ENCODE results near the gene CD7. TPM values are rescaled to one million over a fixed set of nuclear protein-coding genes. Genes with fewer than 3 reads are reported as not detected.
"Not testable (repeated sequence)": the region's sequence is repeated elsewhere in the genome, so short reads cannot be mapped to it uniquely, and the experiment has no call there.

CD7 gene
- total RNA-seq, 1 experiment from 2014 or later = 0.93 TPM

DNA sequence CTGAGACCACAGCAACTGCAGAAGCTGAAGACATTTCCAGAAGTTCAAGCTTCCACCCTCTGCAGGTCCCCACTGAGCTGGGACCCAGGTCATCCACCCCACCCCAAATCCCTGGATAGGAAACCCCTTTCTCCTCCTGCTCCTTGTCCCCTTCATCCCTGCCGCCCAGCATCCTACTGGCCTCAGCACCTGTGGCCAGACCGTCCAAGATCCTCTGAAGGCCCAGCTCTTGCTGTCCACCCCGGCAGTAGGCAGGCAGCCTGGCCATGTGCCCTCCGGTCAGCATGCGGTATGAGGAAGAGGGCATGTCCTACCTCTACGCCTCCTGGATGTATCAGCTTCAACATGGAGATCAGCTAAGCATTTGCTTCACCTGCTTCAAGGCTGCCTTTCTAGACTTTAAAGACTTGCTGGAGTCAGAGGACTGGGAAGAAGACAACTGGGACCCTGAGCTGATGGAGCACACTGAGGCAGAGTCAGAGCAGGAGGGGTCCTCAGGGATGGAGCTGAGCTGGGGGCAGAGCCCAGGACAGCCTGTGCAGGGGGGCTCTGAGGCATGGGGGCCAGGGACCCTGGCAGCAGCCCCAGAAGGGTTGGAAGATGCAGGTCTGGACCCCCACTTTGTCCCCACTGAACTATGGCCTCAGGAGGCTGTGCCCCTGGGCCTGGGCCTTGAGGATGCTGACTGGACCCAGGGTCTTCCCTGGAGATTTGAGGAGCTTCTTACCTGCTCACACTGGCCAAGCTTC is 44.7 kb upstream of the CD7 start:
- DNase-seq = no peak
- TF ChIP-seq, protein P1, sequence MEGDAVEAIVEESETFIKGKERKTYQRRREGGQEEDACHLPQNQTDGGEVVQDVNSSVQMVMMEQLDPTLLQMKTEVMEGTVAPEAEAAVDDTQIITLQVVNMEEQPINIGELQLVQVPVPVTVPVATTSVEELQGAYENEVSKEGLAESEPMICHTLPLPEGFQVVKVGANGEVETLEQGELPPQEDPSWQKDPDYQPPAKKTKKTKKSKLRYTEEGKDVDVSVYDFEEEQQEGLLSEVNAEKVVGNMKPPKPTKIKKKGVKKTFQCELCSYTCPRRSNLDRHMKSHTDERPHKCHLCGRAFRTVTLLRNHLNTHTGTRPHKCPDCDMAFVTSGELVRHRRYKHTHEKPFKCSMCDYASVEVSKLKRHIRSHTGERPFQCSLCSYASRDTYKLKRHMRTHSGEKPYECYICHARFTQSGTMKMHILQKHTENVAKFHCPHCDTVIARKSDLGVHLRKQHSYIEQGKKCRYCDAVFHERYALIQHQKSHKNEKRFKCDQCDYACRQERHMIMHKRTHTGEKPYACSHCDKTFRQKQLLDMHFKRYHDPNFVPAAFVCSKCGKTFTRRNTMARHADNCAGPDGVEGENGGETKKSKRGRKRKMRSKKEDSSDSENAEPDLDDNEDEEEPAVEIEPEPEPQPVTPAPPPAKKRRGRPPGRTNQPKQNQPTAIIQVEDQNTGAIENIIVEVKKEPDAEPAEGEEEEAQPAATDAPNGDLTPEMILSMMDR (IDR thresholded peaks at IDR 0.05; ENCODE audit: insufficient read depth in 1 of 2, low read depth in 1 of 2, low read length in 1 of 2, severe bottlenecking in 1 of 2, unreplicated experiment in 1 of 2) = no peak
- TSS peak; percentile 27 for BruUV-seq (replicated peaks)
- H3K27ac Mint-ChIP-seq (ENCODE audit: unreplicated experiment) = no peak overlapping the region
- H3K27me3 Mint-ChIP-seq (ENCODE audit: insufficient read depth, unreplicated experiment) = no peaks in the 10 kb centered on the region
- ChIA-PET CTCF (interaction anchor here (0.6 kb wide), 1 partner anchor 10 kb away, joined by 4 read pairs; no protein-coding TSS in a partner anchor), POLR2A (no interaction called here)
- no peaks in the 10 kb centered on the region for H3K9me3 Mint-ChIP-seq (ENCODE audit: unreplicated experiment)
- Histone ChIP-seq H3K36me3 (ENCODE audit: control insufficient read depth, insufficient read depth, low read length) (no peaks in the 10 kb centered on the region), H3K4me3 (ENCODE audit: low read depth, low read length) (no peak overlapping the region), H3K27me3 (replicated peaks; ENCODE audit: control insufficient read depth, insufficient read depth, low read length) (no peaks in the 10 kb centered on the region), H3K9me3 (no peaks in the 10 kb centered on the region), H3K4me1 (peaks cover 31% of the 10 kb centered on the region)
- H3K4me1 Mint-ChIP-seq (ENCODE audit: low read depth, unreplicated experiment) = peaks cover 14% of the 10 kb centered on the region
- H3K4me3 Mint-ChIP-seq (ENCODE audit: unreplicated experiment) = no peak overlapping the region
- H3K36me3 Mint-ChIP-seq (ENCODE audit: insufficient read depth, unreplicated experiment) = no peaks in the 10 kb centered on the region
- intact Hi-C loops (cut with micrococcal nuclease; ENCODE audit: unreplicated experiment) = no loop called here

DNA sequence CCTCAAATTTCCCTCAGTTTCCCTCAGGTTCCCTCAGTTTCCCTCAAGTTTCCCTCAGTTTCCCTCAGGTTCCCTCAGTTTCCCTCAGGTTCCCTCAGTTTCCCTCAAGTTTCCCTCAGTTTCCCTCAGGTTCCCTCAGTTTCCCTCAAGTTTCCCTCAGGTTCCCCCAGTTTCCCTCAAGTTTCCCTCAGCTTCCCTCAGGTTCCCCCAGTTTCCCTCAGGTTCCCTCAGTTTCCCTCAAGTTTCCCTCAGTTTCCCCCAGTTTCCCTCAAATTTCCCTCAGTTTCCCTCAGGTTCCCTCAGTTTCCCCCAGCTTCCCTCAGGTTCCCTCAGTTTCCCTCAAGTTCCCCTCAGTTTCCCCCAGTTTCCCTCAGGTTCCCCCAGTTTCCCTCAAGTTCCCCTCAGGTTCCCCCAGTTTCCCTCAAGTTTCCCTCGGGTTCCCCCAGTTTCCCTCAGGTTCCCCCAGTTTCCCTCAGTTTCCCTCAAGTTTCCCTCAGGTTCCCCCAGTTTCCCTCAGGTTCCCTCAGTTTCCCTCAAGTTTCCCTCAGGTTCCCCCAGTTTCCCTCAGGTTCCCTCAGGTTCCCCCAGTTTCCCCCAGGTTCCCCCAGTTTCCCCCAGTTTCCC is 42.2 kb upstream of the CD7 start:
- H3K9me3 Mint-ChIP-seq (ENCODE audit: unreplicated experiment); H3K36me3 Mint-ChIP-seq (ENCODE audit: insufficient read depth, unreplicated experiment); POLR2A ChIA-PET; H3K4me3 Mint-ChIP-seq (ENCODE audit: unreplicated experiment); CTCF ChIA-PET; H3K4me3 ChIP-seq (ENCODE audit: low read depth, low read length); H3K36me3 ChIP-seq (ENCODE audit: control insufficient read depth, insufficient read depth, low read length); H3K27ac Mint-ChIP-seq (ENCODE audit: unreplicated experiment); H3K27me3 ChIP-seq (replicated peaks; ENCODE audit: control insufficient read depth, insufficient read depth, low read length); H3K9me3 ChIP-seq; H3K27me3 Mint-ChIP-seq (ENCODE audit: insufficient read depth, unreplicated experiment); BruUV-seq (replicated peaks); intact Hi-C loops (cut with micrococcal nuclease; ENCODE audit: unreplicated experiment); DNase-seq: not testable (repeated sequence)
- peaks cover 26% of the 10 kb centered on the region for H3K4me1 Mint-ChIP-seq (ENCODE audit: low read depth, unreplicated experiment)
- peaks cover 35% of the 10 kb centered on the region for H3K4me1 ChIP-seq

DNA sequence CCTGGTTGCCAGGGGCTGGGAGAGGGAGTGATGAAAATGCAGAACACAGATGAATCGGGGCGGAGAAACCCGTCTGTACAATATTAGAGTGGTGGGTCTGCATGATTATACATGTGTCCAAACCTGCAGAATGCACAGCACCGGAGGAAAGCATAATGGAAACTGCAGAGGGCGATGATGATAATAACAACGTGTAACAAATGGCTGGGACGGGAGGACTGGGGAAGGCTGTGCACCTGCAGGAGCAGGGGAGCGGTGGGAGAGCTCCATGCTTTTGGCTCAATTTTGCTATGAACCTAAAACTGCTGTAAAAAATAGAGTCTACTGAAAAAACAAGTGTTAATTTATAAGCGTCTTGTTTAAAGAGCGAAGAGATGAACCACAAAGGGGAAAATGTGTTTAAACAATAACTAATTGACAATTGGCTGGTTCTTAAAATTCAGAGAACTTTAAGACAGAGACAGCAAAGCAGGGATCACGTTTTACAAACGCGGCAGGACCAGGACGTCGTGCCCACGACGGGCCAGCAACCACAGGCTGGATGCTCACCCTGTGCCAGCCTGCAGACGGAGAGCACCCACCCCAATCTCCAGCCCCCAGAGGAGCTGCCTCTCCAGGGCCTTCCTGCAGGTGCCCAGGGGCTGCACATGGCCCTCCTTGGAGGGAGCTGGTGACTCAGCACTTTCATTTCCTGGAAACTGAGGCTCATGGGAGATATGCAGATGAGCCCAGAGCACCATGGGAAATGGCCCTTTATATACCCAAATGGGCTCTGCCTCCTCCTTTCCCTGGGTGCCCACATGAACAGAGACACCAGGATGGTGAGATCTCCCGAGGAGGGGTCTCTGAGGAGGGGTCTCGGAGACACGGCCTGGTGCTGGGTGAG is 41.3 kb upstream of the CD7 start, which contains the start of gene TEX19:
TEX19 (plus strand) TSS at position 783 of the 886 bp plus-strand sequence. CDS start 2,904 bp downstream, outside the sequence.
- H3K4me3 Mint-ChIP-seq (ENCODE audit: unreplicated experiment) = peak within 1 kb of the TSS; percentile 18
- TF ChIP-seq, protein P1 (IDR thresholded peaks at IDR 0.05; ENCODE audit: insufficient read depth in 1 of 2, low read depth in 1 of 2, low read length in 1 of 2, severe bottlenecking in 1 of 2, unreplicated experiment in 1 of 2) = no peak
- peaks cover 35% of the 10 kb centered on the region for H3K4me1 ChIP-seq
- no TSS peak for BruUV-seq (replicated peaks)
- no peaks in the 10 kb centered on the region for H3K9me3 Mint-ChIP-seq (ENCODE audit: unreplicated experiment)
- POLR2A ChIA-PET = interaction anchor here (0.6 kb wide), 1 partner anchor 321 kb away, joined by 3 read pairs; the partner anchor contains the start of gene DCXR
- H3K27me3 Mint-ChIP-seq (ENCODE audit: insufficient read depth, unreplicated experiment) = no peaks in the 10 kb centered on the region
- H3K9me3 ChIP-seq = no peaks in the 10 kb centered on the region
- H3K27ac Mint-ChIP-seq (ENCODE audit: unreplicated experiment) = peak within 1 kb of the TSS; percentile 65
- peak; percentile 58 to 69 for DNase-seq
- H3K4me3 ChIP-seq (ENCODE audit: low read depth, low read length) = no peak within 1 kb of the TSS
- H3K4me1 Mint-ChIP-seq (ENCODE audit: low read depth, unreplicated experiment) = peaks cover 26% of the 10 kb centered on the region
- no peaks in the 10 kb centered on the region for H3K27me3 ChIP-seq (replicated peaks; ENCODE audit: control insufficient read depth, insufficient read depth, low read length)
- H3K36me3 Mint-ChIP-seq (ENCODE audit: insufficient read depth, unreplicated experiment) = peaks cover 6% of the 10 kb centered on the region
- intact Hi-C loops (cut with micrococcal nuclease; ENCODE audit: unreplicated experiment) = no loop called here
- H3K36me3 ChIP-seq (ENCODE audit: control insufficient read depth, insufficient read depth, low read length) = no peaks in the 10 kb centered on the region
- CTCF ChIA-PET = interaction anchor here (0.9 to 1.5 kb wide), 3 partner anchors 8 to 80 kb away, joined by 3 to 7 read pairs (median 3); no protein-coding TSS in a partner anchor
